SK-N-SH treated with all-trans-retinoic acid at 6 μM for 48 hours (cell line): Measurements from ENCODE around the gene FAHD2A.
"Not testable (repeated sequence)": the region's sequence is repeated elsewhere in the genome, so short reads cannot be mapped to it uniquely, and the experiment has no call there.

Experiments used
- ATAC-seq: fragments of 200-7000 bp; cut with Tn5 transposase; 3 replicates; pipeline ENCODE4 v1.9.1; 2020; ENCODE audit warnings: mild to moderate bottlenecking, moderate library complexity
- ARNTL ChIP-seq: fragments of 450-650 bp; formaldehyde crosslinking; IDR thresholded peaks from 2 replicates; pipeline ENCODE4 v1.5.0; 2020; ENCODE audit warnings: low read depth, mild to moderate bottlenecking, moderate library complexity, borderline replicate concordance
- BACH2 ChIP-seq: fragments of 250-450 bp; sonication (Bioruptor Pico); IDR thresholded peaks from 2 replicates; pipeline ENCODE4 v1.9.0; 2021; ENCODE audit warnings: mild to moderate bottlenecking, borderline replicate concordance
- CREB5 ChIP-seq: fragments of 250-450 bp; sonication (Bioruptor Pico); IDR thresholded peaks from 2 replicates; pipeline ENCODE4 v1.5.1; 2020; ENCODE audit warnings: low read depth, mild to moderate bottlenecking, moderate library complexity
- CSDC2 ChIP-seq: fragments of 250-450 bp; sonication (Bioruptor Pico); IDR thresholded peaks from 2 replicates; pipeline ENCODE4 v1.5.0; 2020; ENCODE audit warnings: mild to moderate bottlenecking, moderate library complexity
- ESRRG ChIP-seq: fragments of 250-450 bp; sonication (Bioruptor Pico); IDR thresholded peaks from 2 replicates; pipeline ENCODE4 v1.6.1; 2021; ENCODE audit warnings: mild to moderate bottlenecking
- GLIS3 ChIP-seq: fragments of 250-450 bp; sonication (Bioruptor Pico); IDR thresholded peaks from 2 replicates; pipeline ENCODE4 v1.5.0; 2020; ENCODE audit warnings: mild to moderate bottlenecking, moderate library complexity
- ISL1 ChIP-seq: fragments of 250-450 bp; sonication (Bioruptor Pico); IDR thresholded peaks from 2 replicates; pipeline ENCODE4 v2.1.2; 2022; ENCODE audit warnings: mild to moderate bottlenecking, moderate library complexity
- OSR1 ChIP-seq: fragments of 250-450 bp; sonication (Bioruptor Pico); IDR thresholded peaks from 2 replicates; pipeline ENCODE4 v1.8.0; 2022; ENCODE audit warnings: moderate library complexity, mild to moderate bottlenecking, inconsistent platforms
- POU6F1 ChIP-seq: fragments of 250-450 bp; sonication (Bioruptor Pico); IDR thresholded peaks from 2 replicates; pipeline ENCODE4 v1.8.0; 2021; ENCODE audit warnings: low read depth, mild to moderate bottlenecking, moderate library complexity, borderline replicate concordance
- PPARA ChIP-seq: fragments of 250-450 bp; sonication (Bioruptor Pico); IDR thresholded peaks from 2 replicates; pipeline ENCODE4 v1.5.0; 2020; ENCODE audit warnings: mild to moderate bottlenecking, borderline replicate concordance
- RARB ChIP-seq: fragments of 250-450 bp; sonication (Bioruptor Pico); IDR thresholded peaks from 2 replicates; pipeline ENCODE4 v1.8.0; 2021; ENCODE audit warnings: mild to moderate bottlenecking, moderate library complexity
- TCF4 ChIP-seq: fragments of 250-450 bp; sonication (Bioruptor Pico); IDR thresholded peaks from 2 replicates; pipeline ENCODE4 v1.8.0; 2021; ENCODE audit warnings: mild to moderate bottlenecking, moderate library complexity, borderline replicate concordance
- TOX ChIP-seq: fragments of 250-450 bp; sonication (Bioruptor Pico); IDR thresholded peaks from 2 replicates; pipeline ENCODE4 v1.8.0; 2021; ENCODE audit warnings: mild to moderate bottlenecking, moderate library complexity, borderline replicate concordance
- TSHZ2 ChIP-seq: fragments of 250-450 bp; sonication (Bioruptor Pico); IDR thresholded peaks from 2 replicates; pipeline ENCODE4 v1.5.0; 2020; ENCODE audit warnings: mild to moderate bottlenecking, moderate library complexity
- ZC3H10 ChIP-seq: fragments of 250-450 bp; sonication (Bioruptor Pico); IDR thresholded peaks from 2 replicates; pipeline ENCODE4 v1.5.1; 2021; ENCODE audit warnings: mild to moderate bottlenecking, moderate library complexity
- ZFP3 ChIP-seq: fragments of 250-450 bp; sonication (Bioruptor Pico); IDR thresholded peaks from 2 replicates; pipeline ENCODE4 v1.5.0; 2020; ENCODE audit warnings: mild to moderate bottlenecking, moderate library complexity
- ZFP30 ChIP-seq: fragments of 450-650 bp; formaldehyde crosslinking; IDR thresholded peaks from 2 replicates; pipeline ENCODE4 v1.5.0; 2022; ENCODE audit warnings: mild to moderate bottlenecking, moderate library complexity
- ZNF565 ChIP-seq: fragments of 450-650 bp; formaldehyde crosslinking; conservative IDR thresholded peaks from 2 replicates; pipeline ENCODE4 v1.5.0; 2020; ENCODE audit warnings: low read depth, mild to moderate bottlenecking, moderate library complexity
- ZNF8 ChIP-seq: fragments of 450-650 bp; formaldehyde crosslinking; IDR thresholded peaks from 2 replicates; pipeline ENCODE4 v1.5.0; 2020; ENCODE audit warnings: mild to moderate bottlenecking, moderate library complexity
- TF ChIP-seq, protein P1 (sequence below): fragments of 250-450 bp; sonication (Bioruptor Pico); IDR thresholded peaks from 2 replicates; pipeline ENCODE4 v1.5.1; 2021; ENCODE audit warnings: mild to moderate bottlenecking, moderate library complexity
- TF ChIP-seq, protein P2 (sequence below): fragments of 250-450 bp; sonication (Bioruptor Pico); IDR thresholded peaks from 2 replicates; pipeline ENCODE4 v1.8.0; 2020; ENCODE audit warnings: mild to moderate bottlenecking, moderate library complexity, borderline replicate concordance

FAHD2A gene

DNA sequence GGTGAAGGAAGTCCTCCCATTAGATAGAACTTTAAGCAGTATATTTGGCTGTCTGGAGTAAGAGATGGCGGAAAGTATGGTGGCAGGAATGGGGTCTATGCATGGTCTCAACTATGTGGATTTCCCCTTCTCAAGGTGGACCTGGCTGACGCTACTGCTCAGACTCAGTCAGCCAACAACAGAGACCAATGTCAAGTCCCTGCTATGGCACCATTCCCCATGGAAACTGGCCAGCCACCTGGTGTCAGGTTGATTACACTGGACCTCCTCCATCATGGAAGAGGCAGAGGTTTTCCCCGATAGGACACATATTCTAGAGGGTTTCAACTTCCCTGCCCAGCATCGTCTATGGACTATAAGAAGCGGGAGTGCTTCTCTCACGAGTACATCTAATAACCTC, 8.6 kb upstream of the FAHD2A start (continued):
- TF ChIP-seq RARB: no peak
- no peak for TF ChIP-seq ESRRG (CRISPR knock-in tag)

DNA sequence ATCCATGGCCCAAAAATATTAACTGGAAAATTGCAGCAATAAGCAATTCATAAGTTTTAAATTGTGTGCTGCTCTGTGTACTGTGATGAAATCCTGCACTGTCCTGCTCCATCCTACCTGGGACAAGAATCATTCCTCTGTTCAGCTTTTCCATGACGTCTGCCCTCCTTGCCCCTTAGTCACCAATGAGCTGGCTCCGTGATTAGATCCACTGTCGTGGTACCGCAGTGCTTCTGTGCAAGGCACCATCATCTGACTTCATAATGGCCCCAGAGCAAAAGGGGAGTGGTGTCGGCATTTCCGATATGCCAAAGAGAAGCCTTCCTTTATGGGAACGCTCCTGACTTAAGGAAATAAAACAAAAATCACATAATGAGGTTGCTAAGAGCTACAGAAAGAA, 3.4 kb upstream of the FAHD2A start:
- TF ChIP-seq ZC3H10 (CRISPR knock-in tag) (no peak), ZNF8 (CRISPR knock-in tag) (no peak), ZFP30 (CRISPR knock-in tag) (no peak), ISL1 (CRISPR knock-in tag) (no peak), CSDC2 (CRISPR knock-in tag) (no peak), TCF4 (no peak), GLIS3 (no peak), BACH2 (CRISPR knock-in tag) (no peak), CREB5 (CRISPR knock-in tag) (no peak), TSHZ2 (CRISPR knock-in tag) (no peak), POU6F1 (CRISPR knock-in tag) (no peak), OSR1 (CRISPR knock-in tag) (no peak), ARNTL (CRISPR knock-in tag) (no peak), ZFP3 (CRISPR knock-in tag) (no peak), PPARA (CRISPR knock-in tag) (no peak)
- ATAC-seq: no peak

DNA sequence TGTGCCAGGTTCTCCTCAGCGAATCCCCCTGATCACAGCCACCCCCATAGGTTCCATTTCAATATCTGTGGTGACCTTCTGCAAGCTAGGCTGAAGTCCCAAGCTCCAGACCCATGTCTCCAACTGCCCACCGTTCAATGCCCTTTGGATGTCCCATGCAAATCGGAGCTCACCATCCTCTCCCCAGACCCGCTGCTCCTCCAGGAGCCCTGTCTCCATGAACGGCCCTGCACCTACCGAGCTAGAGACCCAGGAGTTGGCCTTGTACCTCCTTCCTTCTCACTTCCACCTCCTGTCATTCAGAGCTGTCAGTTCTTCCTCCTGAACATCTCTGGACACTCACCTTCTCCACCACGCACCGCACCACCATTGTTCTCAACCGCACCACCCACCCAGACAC, 1.0 kb upstream of the FAHD2A start:
- no peak for ATAC-seq
- TF ChIP-seq ESRRG (CRISPR knock-in tag) (no peak), ZNF565 (no peak), ZFP30 (CRISPR knock-in tag) (no peak), PPARA (CRISPR knock-in tag) (no peak), POU6F1 (CRISPR knock-in tag) (no peak), GLIS3 (no peak), TCF4 (no peak), ISL1 (CRISPR knock-in tag) (no peak), RARB (no peak), TOX (no peak), ZC3H10 (CRISPR knock-in tag) (no peak)
- TF ChIP-seq, protein P1, sequence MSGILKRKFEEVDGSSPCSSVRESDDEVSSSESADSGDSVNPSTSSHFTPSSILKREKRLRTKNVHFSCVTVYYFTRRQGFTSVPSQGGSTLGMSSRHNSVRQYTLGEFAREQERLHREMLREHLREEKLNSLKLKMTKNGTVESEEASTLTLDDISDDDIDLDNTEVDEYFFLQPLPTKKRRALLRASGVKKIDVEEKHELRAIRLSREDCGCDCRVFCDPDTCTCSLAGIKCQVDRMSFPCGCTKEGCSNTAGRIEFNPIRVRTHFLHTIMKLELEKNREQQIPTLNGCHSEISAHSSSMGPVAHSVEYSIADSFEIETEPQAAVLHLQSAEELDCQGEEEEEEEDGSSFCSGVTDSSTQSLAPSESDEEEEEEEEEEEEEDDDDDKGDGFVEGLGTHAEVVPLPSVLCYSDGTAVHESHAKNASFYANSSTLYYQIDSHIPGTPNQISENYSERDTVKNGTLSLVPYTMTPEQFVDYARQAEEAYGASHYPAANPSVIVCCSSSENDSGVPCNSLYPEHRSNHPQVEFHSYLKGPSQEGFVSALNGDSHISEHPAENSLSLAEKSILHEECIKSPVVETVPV: no peak
- TF ChIP-seq, protein P2, sequence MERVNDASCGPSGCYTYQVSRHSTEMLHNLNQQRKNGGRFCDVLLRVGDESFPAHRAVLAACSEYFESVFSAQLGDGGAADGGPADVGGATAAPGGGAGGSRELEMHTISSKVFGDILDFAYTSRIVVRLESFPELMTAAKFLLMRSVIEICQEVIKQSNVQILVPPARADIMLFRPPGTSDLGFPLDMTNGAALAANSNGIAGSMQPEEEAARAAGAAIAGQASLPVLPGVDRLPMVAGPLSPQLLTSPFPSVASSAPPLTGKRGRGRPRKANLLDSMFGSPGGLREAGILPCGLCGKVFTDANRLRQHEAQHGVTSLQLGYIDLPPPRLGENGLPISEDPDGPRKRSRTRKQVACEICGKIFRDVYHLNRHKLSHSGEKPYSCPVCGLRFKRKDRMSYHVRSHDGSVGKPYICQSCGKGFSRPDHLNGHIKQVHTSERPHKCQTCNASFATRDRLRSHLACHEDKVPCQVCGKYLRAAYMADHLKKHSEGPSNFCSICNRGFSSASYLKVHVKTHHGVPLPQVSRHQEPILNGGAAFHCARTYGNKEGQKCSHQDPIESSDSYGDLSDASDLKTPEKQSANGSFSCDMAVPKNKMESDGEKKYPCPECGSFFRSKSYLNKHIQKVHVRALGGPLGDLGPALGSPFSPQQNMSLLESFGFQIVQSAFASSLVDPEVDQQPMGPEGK (CRISPR knock-in tag): no peak

DNA sequence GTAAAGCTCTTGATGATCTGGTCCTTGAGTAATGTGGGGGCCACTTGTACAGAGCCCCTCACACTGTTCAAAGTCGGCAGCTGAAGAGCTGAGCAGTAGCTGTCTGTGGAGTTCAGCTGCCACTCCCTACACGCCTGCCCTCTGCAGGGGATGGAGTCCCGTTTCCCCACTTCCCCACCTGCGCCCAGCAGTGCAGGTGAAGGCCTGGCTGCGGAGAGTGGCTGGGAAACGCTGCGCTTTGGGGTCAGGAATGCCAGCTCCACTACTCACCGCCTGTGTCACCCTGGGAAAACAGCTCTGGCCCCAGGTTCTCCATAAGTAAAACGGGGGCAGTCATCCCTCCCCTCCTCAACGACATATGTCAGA, 521 bp upstream of the FAHD2A start:
- peak; percentile 46 for ATAC-seq

- ATAC-seq: peak; percentile 83
Observed at GRCh38 chr2:95403204-95403721, 755 bp downstream of the FAHD2A start.

GRCh38 chr2:95403824-95404223, 1.3 kb downstream of the FAHD2A start:
- not testable (repeated sequence) for ATAC-seq

DNA sequence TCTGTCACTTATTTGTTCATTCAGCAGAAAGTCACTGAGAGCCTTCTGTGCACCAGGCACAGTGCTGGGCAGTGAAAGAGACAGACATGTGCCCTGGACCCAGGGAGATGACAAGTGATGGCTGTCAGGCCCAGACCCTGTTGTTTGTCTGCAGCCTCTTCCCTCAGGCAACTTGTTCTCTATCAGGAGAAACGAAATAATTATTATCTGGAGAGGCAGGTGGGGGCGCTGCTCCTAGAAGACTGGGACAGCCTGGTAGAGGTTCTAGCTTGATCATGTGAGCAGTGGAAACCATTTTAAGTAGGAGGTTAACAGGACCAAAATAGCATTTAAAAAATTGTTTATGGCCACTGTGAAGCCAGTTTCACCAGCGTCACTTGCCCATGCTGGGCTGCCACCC, 2.2 kb downstream of the FAHD2A start:
- not testable (repeated sequence) for ATAC-seq

GRCh38 chr2:95411239-95411638, 8.7 kb downstream of the FAHD2A start:
- ATAC-seq: not testable (repeated sequence)
